NCI-H1436 treated with DMSO at 0.1 percent for 48 hours (cell line): ENCODE data around the gene HSFX1.

Experiments used
- DNase-seq: peaks from one replicate; lab custom pipeline; 2025; lab: John Stamatoyannopoulos, UW

HSFX1 gene

DNA sequence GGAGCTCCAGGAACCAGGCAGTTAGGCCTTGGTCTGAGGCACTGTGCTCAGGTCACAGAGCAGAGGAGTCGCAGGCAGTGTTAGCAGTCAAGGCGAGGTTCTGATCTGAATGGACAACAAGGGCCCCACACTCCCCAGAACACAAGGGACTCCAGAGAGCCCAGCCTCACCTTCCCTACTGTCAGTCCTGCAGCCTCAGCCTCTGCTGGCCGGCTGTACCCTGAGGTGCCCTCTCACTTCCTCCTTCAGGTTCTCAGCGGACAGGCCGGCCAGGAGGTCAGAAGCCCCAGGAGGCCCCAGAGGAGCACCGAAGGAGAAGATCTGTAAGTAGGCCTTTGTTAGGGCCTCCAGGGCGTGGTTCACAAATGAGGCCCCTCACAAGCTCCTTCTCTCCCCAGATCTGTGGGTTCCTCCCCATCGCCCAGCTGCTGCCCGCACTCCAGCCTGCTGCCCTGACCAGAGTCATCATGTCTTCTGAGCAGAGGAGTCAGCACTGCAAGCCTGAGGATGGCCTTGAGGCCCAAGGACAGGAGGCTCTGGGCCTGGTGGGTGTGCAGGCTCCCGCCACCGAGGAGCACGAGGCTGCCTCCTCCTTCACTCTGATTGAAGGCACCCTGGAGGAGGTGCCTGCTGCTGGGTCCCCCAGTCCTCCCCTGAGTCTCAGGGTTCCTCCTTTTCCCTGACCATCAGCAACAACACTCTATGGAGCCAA lies 34.0 kb downstream of the HSFX1 start:
- DNase-seq, result no peak

DNA sequence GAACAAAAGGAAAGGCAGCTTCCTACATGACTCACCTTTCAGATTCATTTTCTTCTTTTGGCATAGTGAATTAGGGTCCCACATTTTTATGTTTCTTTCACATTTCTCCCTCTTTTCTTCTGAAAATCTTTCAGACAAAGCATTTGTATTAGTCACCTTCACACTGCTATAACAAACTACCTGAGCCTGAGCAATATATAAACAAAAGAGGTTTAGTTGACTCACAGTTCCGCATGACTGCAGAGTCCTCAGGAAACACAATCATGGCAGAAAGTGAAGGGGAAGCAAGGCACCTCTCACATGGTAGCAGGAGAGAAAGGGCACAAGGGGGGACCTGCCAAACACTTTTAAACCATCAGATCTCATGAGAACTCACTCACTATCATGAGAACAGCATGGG lies 44.8 kb downstream of the HSFX1 start:
- no peak for DNase-seq

GRCh38 chrX:149819371-149819770 lies 45.5 kb downstream of the HSFX1 start:
- DNase-seq, result no peak

DNA sequence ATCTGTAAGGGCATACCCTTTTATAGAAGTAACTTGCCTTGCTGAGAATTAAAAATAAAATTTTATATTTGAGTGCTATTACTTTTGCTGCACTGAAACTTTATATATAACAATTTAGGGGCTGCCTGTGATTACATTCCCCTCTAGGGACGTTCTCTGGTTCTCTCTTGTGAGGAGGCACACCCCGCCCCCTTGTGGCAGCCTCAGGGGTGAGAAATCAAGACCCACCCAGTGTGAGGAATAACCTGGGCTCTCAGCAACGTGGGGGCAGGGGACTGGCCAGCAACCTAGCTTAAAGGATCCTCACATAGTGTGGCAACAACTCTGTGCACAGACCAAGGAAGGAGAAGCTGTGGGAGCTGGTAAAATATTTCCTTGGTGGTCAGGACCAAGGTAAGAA lies 51.6 kb downstream of the HSFX1 start:
- DNase-seq, result no peak
